ENCODE results near the gene CRMP1.

GRCh38 chr4:5851637-5852301, 41.1 kb downstream of the CRMP1 start:
- TF ChIP-seq POLR2A (IDR thresholded peaks at IDR 0.05) (no peak), POLR2AphosphoS5 (IDR thresholded peaks at IDR 0.05) (no peak), EP300 (IDR thresholded peaks at IDR 0.05) (no peak)

All from stomach (tissue), 4 donors.